GM10847 (cell line): ENCODE results near the gene HIBCH.

Experiments used
- POLR2A ChIP-seq: IDR thresholded peaks from 2 replicates; pipeline ENCODE4 v1.6.1; 2011; ENCODE audit not compliant: insufficient read length; ENCODE audit errors: extremely low read depth

Gene HIBCH

DNA sequence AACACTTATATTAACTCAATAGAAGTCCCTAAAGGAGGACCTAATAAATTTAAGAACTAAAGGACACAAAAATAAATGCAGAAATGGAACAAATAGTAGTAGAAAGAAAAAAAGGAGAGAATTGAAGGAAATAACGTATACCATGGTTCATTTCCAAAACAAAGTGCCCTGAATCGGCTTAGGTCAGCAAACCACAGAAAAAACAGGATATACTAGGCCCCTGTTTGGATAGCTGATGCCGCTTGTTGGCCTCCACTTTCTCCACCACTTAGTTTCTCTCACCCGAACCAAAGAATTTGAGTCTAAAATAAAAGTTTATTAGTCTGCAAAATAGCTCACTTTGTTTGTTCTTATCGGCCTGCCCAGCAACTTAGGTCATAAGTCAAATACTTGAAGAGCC lies 100.4 kb downstream of the HIBCH start:
- TF ChIP-seq POLR2A = no peak

GRCh38 chr2:190217616-190218015 lies 102.0 kb downstream of the HIBCH start:
- TF ChIP-seq POLR2A = no peak

GRCh38 chr2:190216829-190217228 lies 102.8 kb downstream of the HIBCH start:
- no peak for TF ChIP-seq POLR2A

- no peak for TF ChIP-seq POLR2A
These were observed 104.0 kb downstream of the HIBCH start for GRCh38 chr2:190215620-190216019.

DNA sequence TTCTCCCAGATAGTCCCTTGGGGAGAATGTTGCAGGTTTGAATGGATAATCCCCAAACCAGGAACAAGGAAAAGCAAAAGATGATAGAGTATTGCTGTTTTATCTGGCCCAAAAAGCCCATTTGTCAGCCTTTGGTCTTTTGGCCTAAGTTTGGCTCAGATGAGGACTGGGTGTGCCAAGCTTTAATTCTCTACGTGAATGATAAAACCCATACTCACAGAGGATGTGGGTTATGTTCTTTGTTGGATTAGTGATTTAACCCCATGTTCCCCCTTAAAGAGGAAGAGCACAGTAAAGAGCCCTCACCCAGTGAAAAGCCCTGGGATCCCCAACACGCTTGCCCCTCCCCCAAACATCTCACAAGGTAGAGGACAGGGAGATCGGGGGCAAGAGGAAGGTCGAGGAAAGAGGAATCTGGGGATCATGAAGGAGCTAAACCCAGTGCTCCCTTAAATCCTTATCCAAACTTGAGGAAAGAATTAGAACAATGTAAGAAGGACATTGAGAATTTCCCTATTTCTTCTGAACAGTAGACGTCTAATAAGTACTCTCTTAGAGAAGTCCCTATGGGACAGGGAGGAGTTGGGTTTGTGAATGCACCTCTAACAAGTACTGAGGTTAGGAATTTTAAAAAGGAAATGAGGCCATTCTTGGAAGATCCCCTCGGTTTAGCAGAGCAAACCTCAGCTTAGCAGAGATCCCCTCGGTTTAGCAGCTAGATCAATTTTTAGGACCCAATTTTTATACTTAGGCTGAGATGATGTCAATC lies 105.0 kb downstream of the HIBCH start:
- no peak for TF ChIP-seq POLR2A

GRCh38 chr2:190213441-190214335 lies 105.9 kb downstream of the HIBCH start:
- no peak for TF ChIP-seq POLR2A

DNA sequence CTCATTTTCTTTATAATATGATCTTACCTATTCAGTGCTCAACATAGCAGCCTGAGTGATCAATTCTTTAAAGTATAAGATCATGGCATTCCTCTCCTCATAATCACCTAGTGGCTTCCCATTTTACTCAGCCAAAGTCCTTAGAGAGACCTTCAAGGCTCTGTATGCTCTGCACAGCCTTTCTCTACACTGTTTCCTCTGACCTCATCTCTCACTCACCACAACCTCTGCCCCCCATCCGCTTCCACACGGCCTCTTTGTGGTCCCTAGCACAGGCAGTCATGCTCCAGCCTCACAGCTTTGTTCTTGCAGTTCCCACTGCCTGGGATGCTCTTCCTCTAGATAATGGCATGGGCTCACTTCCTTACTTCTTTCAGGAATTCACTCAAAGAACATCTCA lies 109.2 kb downstream of the HIBCH start:
- no peak for TF ChIP-seq POLR2A

DNA sequence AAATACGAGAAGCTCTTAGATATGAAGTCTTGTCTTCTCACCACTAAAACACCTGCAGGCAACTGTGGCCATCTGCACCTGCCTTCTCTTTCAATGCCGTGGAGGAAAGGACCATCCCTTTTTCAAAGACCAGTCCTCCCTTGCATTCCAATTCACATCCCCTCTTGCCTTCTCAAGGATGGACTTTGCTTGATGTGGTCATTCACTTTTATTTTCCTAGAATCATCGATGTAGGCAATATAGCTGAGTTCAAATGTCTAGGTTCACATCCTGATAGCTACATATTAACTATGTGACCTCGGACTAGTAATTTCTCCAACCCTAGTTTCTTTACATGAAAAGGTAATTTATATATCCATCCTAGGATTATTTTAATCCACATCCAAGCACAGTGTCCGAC lies 110.1 kb downstream of the HIBCH start:
- no peak for TF ChIP-seq POLR2A

DNA sequence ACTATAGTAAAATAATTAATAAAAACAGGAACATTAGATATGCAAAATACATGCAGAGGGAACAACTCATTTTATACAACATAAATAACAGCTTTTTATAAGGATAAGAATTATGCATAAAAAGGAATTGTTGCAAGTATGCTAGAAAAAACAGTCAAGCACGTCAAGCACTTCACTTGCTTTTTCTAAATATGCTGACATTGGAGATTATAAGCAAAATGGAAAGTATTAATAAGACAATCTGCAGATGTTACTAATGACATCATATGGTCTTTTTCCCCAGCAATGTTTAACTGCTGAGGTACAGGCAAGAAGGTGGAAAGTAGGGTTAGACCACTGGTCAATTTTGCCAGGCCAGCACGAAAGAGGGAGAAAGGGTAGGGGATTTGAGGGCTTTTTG lies 111.7 kb downstream of the HIBCH start:
- no peak for TF ChIP-seq POLR2A

GRCh38 chr2:190205657-190206056 lies 114.0 kb downstream of the HIBCH start:
- TF ChIP-seq POLR2A = no peak

DNA sequence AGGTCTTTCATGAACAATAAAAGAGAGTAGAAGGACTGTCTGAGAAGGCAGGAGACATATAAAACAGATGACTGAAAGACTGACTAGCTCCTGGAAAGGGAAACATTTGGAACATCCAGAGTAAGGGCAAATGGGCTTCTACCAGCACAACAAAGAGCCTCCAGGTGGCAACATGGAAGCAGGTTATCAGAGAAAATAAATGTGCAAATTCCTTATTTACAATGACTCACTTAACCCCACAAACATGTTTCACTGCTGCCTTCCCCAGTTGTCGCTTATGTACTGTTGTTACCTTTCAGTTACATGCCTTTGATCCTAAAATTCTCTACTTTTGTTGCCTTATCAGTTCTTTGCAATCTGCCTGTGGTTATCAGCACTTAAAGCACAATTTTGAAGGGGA lies 117.0 kb downstream of the HIBCH start:
- TF ChIP-seq POLR2A = no peak

GRCh38 chr2:190202018-190202417 lies 117.6 kb downstream of the HIBCH start:
- no peak for TF ChIP-seq POLR2A

GRCh38 chr2:190200603-190201002 lies 119.0 kb downstream of the HIBCH start:
- TF ChIP-seq POLR2A = no peak

DNA sequence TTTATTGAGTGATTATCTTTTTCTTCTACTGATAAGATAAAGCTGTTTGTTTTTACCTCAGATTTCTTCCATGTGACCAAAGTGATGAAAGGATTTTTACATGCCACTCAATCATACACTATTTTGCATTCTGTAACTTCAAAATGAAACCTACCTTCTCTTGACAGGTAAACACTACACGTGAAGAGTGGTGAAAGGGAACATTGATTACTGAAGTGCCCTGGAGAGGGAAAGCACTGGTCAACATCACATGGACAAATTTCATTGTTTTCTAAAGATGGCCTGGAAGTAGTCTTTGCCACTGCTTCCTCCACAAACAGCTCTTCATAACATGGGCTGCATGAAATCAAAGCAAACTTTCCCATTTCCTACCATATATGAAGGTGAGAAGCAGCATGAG lies 120.1 kb downstream of the HIBCH start:
- TF ChIP-seq POLR2A = no peak

GRCh38 chr2:190199109-190199508 lies 120.5 kb downstream of the HIBCH start:
- no peak for TF ChIP-seq POLR2A

DNA sequence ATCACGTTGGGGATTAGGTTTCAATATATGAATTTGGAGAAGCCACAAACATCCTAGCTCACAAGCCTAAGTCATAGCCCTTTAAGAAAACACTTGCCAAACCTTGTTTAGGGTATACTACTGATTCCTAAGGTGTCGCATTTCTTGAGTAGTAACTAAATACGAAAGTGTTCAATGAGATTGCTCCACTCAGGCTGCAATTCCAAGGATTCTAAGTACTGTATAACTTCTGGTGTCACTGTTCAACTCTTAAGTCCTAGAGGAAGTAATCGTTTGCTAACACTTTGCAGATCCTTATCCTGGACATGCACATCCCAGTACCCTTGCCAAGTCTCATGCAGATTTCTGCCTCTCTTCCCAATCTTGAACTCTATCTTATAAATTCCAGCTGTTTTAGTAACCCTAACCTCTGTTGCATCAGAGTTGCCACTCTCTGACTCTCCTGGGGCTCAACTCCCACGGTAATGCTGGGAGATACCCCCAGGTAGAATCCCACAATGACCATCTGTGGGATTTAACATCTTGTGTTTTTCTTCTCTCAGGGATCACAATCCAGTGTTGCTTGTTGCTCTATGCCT lies 122.4 kb downstream of the HIBCH start:
- TF ChIP-seq POLR2A = no peak
